Neural cell (in vitro differentiated cells): ENCODE data around the gene EGFL7. TPM values are rescaled to one million over a fixed set of nuclear protein-coding genes. Genes with fewer than 3 reads are reported as not detected.

ENCODE experiments used
- H2AFZ ChIP-seq: fragments of 200-600, 300-800 bp; sonication (generic), shearing (Covaris generic); 2 replicates; pipeline ENCODE4 v1.6.0; 2014; ENCODE audit warnings: low read depth, mild to moderate bottlenecking, antibody characterized with exemption, low read length, moderate library complexity
- H3F3A ChIP-seq: fragments of 200-600 bp; shearing (Covaris generic); 2 replicates; pipeline ENCODE4 v1.6.1; 2016; ENCODE audit warnings: mild to moderate bottlenecking, moderate library complexity, mixed read lengths, antibody characterized with exemption, low read length; ENCODE audit not compliant: insufficient read depth, poor library complexity, severe bottlenecking
- H3K27ac ChIP-seq: fragments of 200-600, 300-800 bp; sonication (generic), shearing (Covaris generic); 2 replicates; pipeline ENCODE4 v1.5.1; 2014; ENCODE audit warnings: mild to moderate bottlenecking, low read length, moderate library complexity
- H3K27me3 ChIP-seq: fragments of 300-800, 200-600 bp; sonication (generic), shearing (Covaris generic); 2 replicates; pipeline ENCODE4 v1.6.0; 2014; ENCODE audit warnings: mild to moderate bottlenecking, low read depth, low read length, moderate library complexity; ENCODE audit not compliant: insufficient read depth
- H3K36me3 ChIP-seq: fragments of 300-800, 200-600 bp; sonication (generic), shearing (Covaris generic); 2 replicates; pipeline ENCODE4 v1.5.1; 2014; ENCODE audit warnings: mild to moderate bottlenecking, antibody characterized with exemption, low read length, moderate library complexity; ENCODE audit not compliant: insufficient read depth
- H3K4me2 ChIP-seq: fragments of 300-800, 200-600 bp; sonication (generic), shearing (Covaris generic); 2 replicates; pipeline ENCODE4 v1.6.0; 2014; ENCODE audit warnings: mild to moderate bottlenecking, low read length
- H3K4me3 ChIP-seq: fragments of 300-800, 200-600 bp; sonication (generic), shearing (Covaris generic); 2 replicates; pipeline ENCODE4 v1.5.1; 2014; ENCODE audit warnings: mild to moderate bottlenecking, low read length, moderate library complexity
- H3K79me2 ChIP-seq: fragments of 200-600 bp; shearing (Covaris generic); replicated peaks from 2 replicates; pipeline ENCODE4 v1.6.0; 2014; ENCODE audit warnings: mild to moderate bottlenecking, low read length, moderate library complexity; ENCODE audit not compliant: insufficient read depth
- H3K9ac ChIP-seq: fragments of 300-800, 200-600 bp; sonication (generic), shearing (Covaris generic); 2 replicates; pipeline ENCODE4 v1.6.1; 2016; ENCODE audit warnings: mild to moderate bottlenecking, low read length, mixed read lengths
- H3K9me2 ChIP-seq: fragments of 200-600 bp; shearing (Covaris generic); 2 replicates; pipeline ENCODE4 v1.6.1; 2016; ENCODE audit warnings: mild to moderate bottlenecking, low read length, mixed read lengths; ENCODE audit not compliant: insufficient read depth
- H3K9me3 ChIP-seq: fragments of 200-600, 300-800 bp; sonication (generic), shearing (Covaris generic); 2 replicates; pipeline ENCODE4 v1.6.1; 2016; ENCODE audit warnings: mild to moderate bottlenecking, mixed run types, low read length, moderate library complexity, mixed read lengths
- H4K20me1 ChIP-seq: fragments of 200-600 bp; shearing (Covaris generic); 2 replicates; pipeline ENCODE4 v1.6.1; 2016; ENCODE audit warnings: mild to moderate bottlenecking, mixed run types; ENCODE audit not compliant: insufficient read depth
- EP300 ChIP-seq: fragments of 450-650 bp; conservative IDR thresholded peaks from 2 replicates; pipeline ENCODE4 v1.6.1; 2014; ENCODE audit warnings: antibody characterized with exemption, mild to moderate bottlenecking, moderate library complexity; ENCODE audit not compliant: poor library complexity, severe bottlenecking
- EZH2 ChIP-seq: fragments of 200-600, 300-800 bp; shearing (Covaris generic), sonication (generic); IDR thresholded peaks from 2 replicates; pipeline ENCODE4 v1.6.1; 2014; ENCODE audit warnings: antibody characterized with exemption, low read length, borderline replicate concordance, mild to moderate bottlenecking; ENCODE audit not compliant: insufficient read depth, poor library complexity, severe bottlenecking
- MXI1 ChIP-seq: fragments of 450-650 bp; conservative IDR thresholded peaks from 2 replicates; pipeline ENCODE4 v1.6.1; 2014; ENCODE audit warnings: antibody characterized with exemption, mild to moderate bottlenecking; ENCODE audit not compliant: poor library complexity, severe bottlenecking
- POLR2AphosphoS5 ChIP-seq: IDR thresholded peaks from 2 replicates; pipeline ENCODE4 v1.6.1; 2012
- RAD21 ChIP-seq: fragments of 450-650 bp; conservative IDR thresholded peaks from 2 replicates; pipeline ENCODE4 v1.6.1; 2014; ENCODE audit warnings: antibody characterized with exemption, mild to moderate bottlenecking, moderate library complexity
- REST ChIP-seq: IDR thresholded peaks from 2 replicates; pipeline ENCODE4 v1.6.1; 2012; ENCODE audit warnings: borderline replicate concordance
- SMC3 ChIP-seq: fragments of 450-650 bp; conservative IDR thresholded peaks from 2 replicates; pipeline ENCODE4 v1.6.1; 2014; ENCODE audit warnings: antibody characterized with exemption, mild to moderate bottlenecking, moderate library complexity; ENCODE audit not compliant: poor library complexity
- TAF1 ChIP-seq: IDR thresholded peaks from 2 replicates; pipeline ENCODE4 v1.6.1; 2012; ENCODE audit warnings: low read depth
- polyA plus RNA-seq: library from polyadenylated mRNA; depleted of rRNA; stranded (reverse); fragments of >200 nt; gene quantifications from 2 replicates; pipeline ENCODE4 v1.2.3, GENCODE V29; 2014
- TF ChIP-seq, protein P1 (sequence below): fragments of 450-650 bp; IDR thresholded peaks from 2 replicates; pipeline ENCODE4 v1.5.1; 2014; ENCODE audit warnings: antibody characterized with exemption, mild to moderate bottlenecking, moderate library complexity; ENCODE audit not compliant: poor library complexity, severe bottlenecking

EGFL7 gene
- polyA plus RNA-seq, 1 donor from 2014 or later = 12.5 TPM

GRCh38 chr9:136614372-136614922 lies 48.3 kb upstream of the EGFL7 start:
- Histone ChIP-seq H3K27ac (no peak overlapping the region), H4K20me1 (no peaks in the 10 kb centered on the region), H3K9me2 (no peaks in the 10 kb centered on the region), H3K4me3 (no peak overlapping the region), H3K9me3 (no peaks in the 10 kb centered on the region), H3K79me2 (no peaks in the 10 kb centered on the region), H3K36me3 (no peaks in the 10 kb centered on the region), H3K9ac (no peak overlapping the region), H3F3A (no peaks in the 10 kb centered on the region), H3K4me2 (no peak overlapping the region), H2AFZ (no peak overlapping the region), H3K27me3 (no peaks in the 10 kb centered on the region)
- no peak for TF ChIP-seq EP300
- TF ChIP-seq SMC3 = no peak
- no peak for TF ChIP-seq REST
- TF ChIP-seq, protein P1, sequence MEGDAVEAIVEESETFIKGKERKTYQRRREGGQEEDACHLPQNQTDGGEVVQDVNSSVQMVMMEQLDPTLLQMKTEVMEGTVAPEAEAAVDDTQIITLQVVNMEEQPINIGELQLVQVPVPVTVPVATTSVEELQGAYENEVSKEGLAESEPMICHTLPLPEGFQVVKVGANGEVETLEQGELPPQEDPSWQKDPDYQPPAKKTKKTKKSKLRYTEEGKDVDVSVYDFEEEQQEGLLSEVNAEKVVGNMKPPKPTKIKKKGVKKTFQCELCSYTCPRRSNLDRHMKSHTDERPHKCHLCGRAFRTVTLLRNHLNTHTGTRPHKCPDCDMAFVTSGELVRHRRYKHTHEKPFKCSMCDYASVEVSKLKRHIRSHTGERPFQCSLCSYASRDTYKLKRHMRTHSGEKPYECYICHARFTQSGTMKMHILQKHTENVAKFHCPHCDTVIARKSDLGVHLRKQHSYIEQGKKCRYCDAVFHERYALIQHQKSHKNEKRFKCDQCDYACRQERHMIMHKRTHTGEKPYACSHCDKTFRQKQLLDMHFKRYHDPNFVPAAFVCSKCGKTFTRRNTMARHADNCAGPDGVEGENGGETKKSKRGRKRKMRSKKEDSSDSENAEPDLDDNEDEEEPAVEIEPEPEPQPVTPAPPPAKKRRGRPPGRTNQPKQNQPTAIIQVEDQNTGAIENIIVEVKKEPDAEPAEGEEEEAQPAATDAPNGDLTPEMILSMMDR = no peak
- no peak for TF ChIP-seq RAD21
- TF ChIP-seq TAF1 = no peak
- TF ChIP-seq POLR2AphosphoS5 = no peak
- TF ChIP-seq EZH2 = no peak
- no peak for TF ChIP-seq MXI1

- H3K79me2 ChIP-seq = no peaks in the 10 kb centered on the region
- no peaks in the 10 kb centered on the region for H4K20me1 ChIP-seq
- H3K4me2 ChIP-seq = no peak overlapping the region
- H2AFZ ChIP-seq = no peak overlapping the region
- H3K4me3 ChIP-seq = no peak overlapping the region
- TF ChIP-seq, protein P1 = no peak
- TF ChIP-seq RAD21 (no peak), REST (no peak), EP300 (no peak), TAF1 (no peak), SMC3 (no peak), EZH2 (no peak), POLR2AphosphoS5 (no peak), MXI1 (no peak)
- H3K36me3 ChIP-seq = no peaks in the 10 kb centered on the region
- no peaks in the 10 kb centered on the region for H3K9me3 ChIP-seq
- H3K9me2 ChIP-seq = no peaks in the 10 kb centered on the region
- H3K9ac ChIP-seq = no peak overlapping the region
- no peak overlapping the region for H3K27ac ChIP-seq
- H3K27me3 ChIP-seq = no peaks in the 10 kb centered on the region
- no peaks in the 10 kb centered on the region for H3F3A ChIP-seq
Measured at GRCh38 chr9:136614967-136615623, 47.6 kb upstream of the EGFL7 start.
